GM10266 (cell line): Measurements from ENCODE around the gene ADNP.

ENCODE experiments used
- DNase-seq: peaks from one replicate; pipeline ENCODE4 v3.0.0; 2012; ENCODE audit errors: extremely low spot score
- CTCF ChIP-seq: IDR thresholded peaks from 2 replicates; pipeline ENCODE4 v1.5.1; 2012; ENCODE audit warnings: mild to moderate bottlenecking, low read depth; ENCODE audit not compliant: control insufficient read depth, insufficient read depth; ENCODE audit errors: missing control alignments

Gene ADNP

GRCh38 chr20:50913690-50914375 lies 17.4 kb downstream of the ADNP start:
- TF ChIP-seq CTCF = no peak
- DNase-seq = no peak

GRCh38 chr20:50911716-50912115 lies 19.5 kb downstream of the ADNP start:
- TF ChIP-seq CTCF = no peak
- DNase-seq = peak; percentile 24

- no peak for DNase-seq
- TF ChIP-seq CTCF = no peak
Observed at GRCh38 chr20:50911030-50911429, 20.2 kb downstream of the ADNP start.

- TF ChIP-seq CTCF = no peak
- no peak for DNase-seq
Observed at GRCh38 chr20:50909413-50909812, 21.8 kb downstream of the ADNP start.

- no peak for DNase-seq
- no peak for TF ChIP-seq CTCF
Observed at GRCh38 chr20:50904067-50904570, 27.1 kb downstream of the ADNP start.

GRCh38 chr20:50903353-50904051 lies 27.7 kb downstream of the ADNP start:
- TF ChIP-seq CTCF = no peak
- DNase-seq = no peak

GRCh38 chr20:50901301-50901700 lies 29.9 kb downstream of the ADNP start:
- no peak for DNase-seq
- no peak for TF ChIP-seq CTCF
